IMR-90 (cell line): ENCODE measurements around the gene CTSS. TPM values are rescaled to one million over a fixed set of nuclear protein-coding genes. Genes with fewer than 3 reads are reported as not detected.

Experiments used
- ATAC-seq: fragments of 200-7000 bp; cut with Tn5 transposase; 2 replicates; pipeline ENCODE4 v1.9.1; 2020; ENCODE audit warnings: low read depth, mild to moderate bottlenecking, moderate library complexity
- BruUV-seq: library from RNA; stranded (reverse); fragments of 400-500 nt; replicated peaks from 2 replicates; lab custom pipeline; 2021; lab: Mats Ljungman, UMichigan
- CTCF ChIA-PET: fragments of 300-600 bp; formaldehyde crosslinking; extraction: SDS; loops from one replicate; lab custom pipeline; 2021; ENCODE audit warnings: antibody characterized with exemption; lab: Yijun Ruan, JAX
- POLR2A ChIA-PET: fragments of 300-600 bp; sonication (Branson Sonifier 250); formaldehyde crosslinking; loops from one replicate; lab custom pipeline; 2022; ENCODE audit warnings: antibody characterized with exemption; ENCODE audit not compliant: unreplicated experiment; lab: Charles Lee
- DNase-seq: peaks from one replicate; pipeline ENCODE4 v3.0.0; 2013
- H2AFZ ChIP-seq: replicated peaks from 2 replicates; pipeline ENCODE3; 2013; ENCODE audit warnings: low read length, mild to moderate bottlenecking; ENCODE audit not compliant: poor library complexity
- H2AK5ac ChIP-seq: 2 replicates; pipeline ENCODE4 v1.6.1; 2013; ENCODE audit warnings: low read depth, low read length, inconsistent platforms
- H2AK9ac ChIP-seq: replicated peaks from 2 replicates; pipeline ENCODE3; 2013; ENCODE audit warnings: mild to moderate bottlenecking, low read depth, low read length, moderate library complexity; ENCODE audit not compliant: poor library complexity
- H2BK120ac ChIP-seq: 2 replicates; pipeline ENCODE4 v1.6.1; 2013; ENCODE audit warnings: low read depth, low read length, inconsistent platforms
- H2BK15ac ChIP-seq: 3 replicates; pipeline ENCODE4 v1.6.1; 2013; ENCODE audit warnings: low read depth, low read length, inconsistent platforms
- H2BK20ac ChIP-seq: 2 replicates; pipeline ENCODE4 v1.6.1; 2013; ENCODE audit warnings: low read depth, mild to moderate bottlenecking, inconsistent platforms, low read length, moderate library complexity
- H2BK5ac ChIP-seq: 2 replicates; pipeline ENCODE4 v1.6.1; 2013; ENCODE audit warnings: mild to moderate bottlenecking, low read depth, low read length, inconsistent platforms; ENCODE audit not compliant: poor library complexity, severe bottlenecking
- H3K14ac ChIP-seq: replicated peaks from 2 replicates; pipeline ENCODE4 v1.6.1; 2013; ENCODE audit warnings: low read depth, low read length, inconsistent platforms
- H3K18ac ChIP-seq: 2 replicates; pipeline ENCODE4 v1.6.1; 2013; ENCODE audit warnings: low read depth, low read length, control low read depth
- H3K23ac ChIP-seq: 2 replicates; pipeline ENCODE4 v1.6.1; 2013; ENCODE audit warnings: low read depth, low read length, inconsistent platforms
- H3K27ac ChIP-seq: 2 replicates; pipeline ENCODE4 v1.5.1; 2013; ENCODE audit warnings: mild to moderate bottlenecking, control low read depth, low read length; ENCODE audit not compliant: insufficient read depth
- H3K27me3 ChIP-seq: 2 replicates; pipeline ENCODE4 v1.6.1; 2013; ENCODE audit warnings: low read length; ENCODE audit not compliant: control insufficient read depth, insufficient read depth
- H3K36me3 ChIP-seq: 2 replicates; pipeline ENCODE4 v1.6.1; 2013; ENCODE audit warnings: low read length, mixed read lengths; ENCODE audit not compliant: control insufficient read depth, insufficient read depth
- H3K4ac ChIP-seq: 2 replicates; pipeline ENCODE4 v1.6.1; 2013; ENCODE audit warnings: low read depth, low read length, inconsistent platforms
- H3K4me1 ChIP-seq: 2 replicates; pipeline ENCODE4 v1.6.1; 2013; ENCODE audit warnings: low read length, mixed read lengths; ENCODE audit not compliant: control insufficient read depth, insufficient read depth
- H3K4me2 ChIP-seq: 2 replicates; pipeline ENCODE4 v1.6.1; 2013; ENCODE audit warnings: low read depth, mild to moderate bottlenecking, control low read depth, low read length, moderate library complexity
- H3K4me3 ChIP-seq: 2 replicates; pipeline ENCODE4 v1.5.1; 2013; ENCODE audit warnings: low read depth, mild to moderate bottlenecking, control low read depth, low read length, moderate library complexity; ENCODE audit not compliant: insufficient read depth
- H3K56ac ChIP-seq: 2 replicates; pipeline ENCODE4 v1.6.1; 2013; ENCODE audit warnings: low read length, inconsistent platforms; ENCODE audit not compliant: insufficient read depth; ENCODE audit errors: extremely low read depth
- H3K79me1 ChIP-seq, 2 experiments: 2 replicates each; pipeline ENCODE4 v1.6.1; 2013; ENCODE audit warnings: low read length in 2 of 2, inconsistent platforms in 1 of 2, low read depth in 1 of 2
- H3K9ac ChIP-seq: 2 replicates; pipeline ENCODE4 v1.6.1; 2013; ENCODE audit warnings: low read depth, low read length, control low read depth
- H3K9me1 ChIP-seq: 2 replicates; pipeline ENCODE4 v1.6.1; 2013; ENCODE audit warnings: low read length, inconsistent platforms; ENCODE audit not compliant: insufficient read depth
- H3K9me3 ChIP-seq: 2 replicates; pipeline ENCODE4 v1.6.1; 2013; ENCODE audit warnings: low read length; ENCODE audit not compliant: control insufficient read depth, insufficient read depth
- H4K20me1 ChIP-seq: 2 replicates; pipeline ENCODE4 v1.6.1; 2013; ENCODE audit warnings: low read length, inconsistent platforms; ENCODE audit not compliant: insufficient read depth
- H4K5ac ChIP-seq: 2 replicates; pipeline ENCODE4 v1.6.1; 2013; ENCODE audit warnings: mild to moderate bottlenecking, low read depth, low read length, control low read depth
- H4K8ac ChIP-seq, 2 experiments: 2 replicates each; pipeline ENCODE4 v1.6.1; 2013; ENCODE audit warnings: low read depth in 2 of 2, low read length in 2 of 2, control low read depth in 1 of 2, inconsistent platforms in 1 of 2
- H4K91ac ChIP-seq: 2 replicates; pipeline ENCODE4 v1.6.1; 2013; ENCODE audit warnings: low read depth, low read length, inconsistent platforms; ENCODE audit not compliant: insufficient read depth
- BHLHE40 ChIP-seq: fragments of 150-350 bp; IDR thresholded peaks from 2 replicates; pipeline ENCODE4 v1.6.1; 2016; ENCODE audit warnings: mild to moderate bottlenecking, low read depth, low read length
- CEBPB ChIP-seq: IDR thresholded peaks from 2 replicates; pipeline ENCODE4 v1.6.1; 2012; ENCODE audit warnings: low read depth, low read length, improper control_type of control experiment
- CHD1 ChIP-seq: IDR thresholded peaks from 2 replicates; pipeline ENCODE4 v1.6.1; 2012; ENCODE audit warnings: low read depth, low read length, improper control_type of control experiment
- FOS ChIP-seq: fragments of 150-350 bp; IDR thresholded peaks from 2 replicates; pipeline ENCODE4 v1.6.1; 2016; ENCODE audit warnings: low read depth, low read length
- MAFK ChIP-seq: IDR thresholded peaks from 2 replicates; pipeline ENCODE4 v1.6.1; 2012; ENCODE audit warnings: low read depth, low read length, improper control_type of control experiment
- MAZ ChIP-seq: IDR thresholded peaks from 2 replicates; pipeline ENCODE4 v1.6.1; 2012; ENCODE audit warnings: low read depth, mild to moderate bottlenecking, low read length, improper control_type of control experiment, moderate library complexity, borderline replicate concordance
- MXI1 ChIP-seq: IDR thresholded peaks from 2 replicates; pipeline ENCODE4 v1.6.1; 2012; ENCODE audit warnings: low read depth, mild to moderate bottlenecking, low read length, moderate library complexity, borderline replicate concordance
- NFE2L2 ChIP-seq: fragments of 150-350 bp; IDR thresholded peaks from 2 replicates; pipeline ENCODE4 v1.6.1; 2016; ENCODE audit warnings: low read depth, mild to moderate bottlenecking, low read length
- POLR2A ChIP-seq: IDR thresholded peaks from 2 replicates; pipeline ENCODE4 v1.6.1; 2012; ENCODE audit warnings: mild to moderate bottlenecking, low read depth, low read length
- RAD21 ChIP-seq: IDR thresholded peaks from 2 replicates; pipeline ENCODE4 v1.6.1; 2012; ENCODE audit warnings: low read length, improper control_type of control experiment
- RCOR1 ChIP-seq: IDR thresholded peaks from 2 replicates; pipeline ENCODE4 v1.6.1; 2012; ENCODE audit warnings: mild to moderate bottlenecking, low read length, improper control_type of control experiment; ENCODE audit not compliant: insufficient replicate concordance
- RFX5 ChIP-seq: IDR thresholded peaks from 2 replicates; pipeline ENCODE4 v1.8.0; 2012; ENCODE audit warnings: low read depth, mild to moderate bottlenecking, low read length, moderate library complexity
- SMC3 ChIP-seq: fragments of 150-350 bp; IDR thresholded peaks from 2 replicates; pipeline ENCODE4 v1.6.1; 2016; ENCODE audit warnings: low read depth, mild to moderate bottlenecking, antibody characterized with exemption, low read length, moderate library complexity
- WGBS, 2 experiments: methylation state at CpG; one replicate each; pipeline versions ENCODE4 v1.1.5 to v1.1.7; 2013; ENCODE audit warnings: missing lambda C conversion rate in 2 of 2; ENCODE audit not compliant: insufficient read length in 1 of 2; ENCODE audit errors: extremely low coverage in 2 of 2; 5-methylcytosine and 5-hydroxymethylcytosine counted together
- dilution Hi-C: fragments of 300-500 bp; cut with HindIII; formaldehyde crosslinking; loops from one replicate; pipeline ENCODE4 v1.14.3; 2018; ENCODE audit warnings: low sequenced_read_pairs; ENCODE audit not compliant: unreplicated experiment
- in situ Hi-C: fragments of 300-500 bp; cut with MboI; formaldehyde crosslinking; loops from 3 replicates; pipeline ENCODE4 v1.14.3; 2019; ENCODE audit warnings: low sequenced_read_pairs, inconsistent platforms, mixed read lengths
- intact Hi-C: fragments of 100-400 bp; cut with micrococcal nuclease; formaldehyde crosslinking; loops from 2 replicates; pipeline ENCODE4 v1.10.0; 2022
- polyA plus RNA-seq, 3 experiments: library from polyadenylated mRNA; depleted of rRNA; stranded (reverse); fragments of >200 nt; gene quantifications; 2 replicates each; pipeline ENCODE4 v1.2.3, GENCODE V29; 2012; ENCODE audit warnings: low replicate concordance in 1 of 3
- total RNA-seq: library from RNA; depleted of rRNA; stranded (reverse); fragments of >200 nt; gene quantifications from 2 replicates; pipeline ENCODE4 v1.2.3, GENCODE V29; 2012
- TF ChIP-seq, protein P1 (sequence below): conservative IDR thresholded peaks from 2 replicates; pipeline ENCODE4 v1.5.1; 2012; ENCODE audit warnings: mild to moderate bottlenecking, low read depth, low read length, improper control_type of control experiment
- TF ChIP-seq, protein P2 (sequence below): fragments of 150-350 bp; IDR thresholded peaks from 2 replicates; pipeline ENCODE4 v1.6.1; 2016; ENCODE audit warnings: low read depth, mild to moderate bottlenecking, low read length, moderate library complexity, borderline replicate concordance
- TF ChIP-seq, protein P3 (sequence below): fragments of 150-350 bp; IDR thresholded peaks from 2 replicates; pipeline ENCODE4 v1.6.1; 2017; ENCODE audit warnings: mild to moderate bottlenecking, antibody characterized with exemption, low read length, low read depth

Gene CTSS
- total and polyA plus RNA-seq, 2 of the 4 experiments (the other 2 are of a cell fraction): 0.18 to 0.48 TPM

GRCh38 chr1:150686275-150686674 lies 79.3 kb downstream of the CTSS start:
- BruUV-seq: no TSS peak
- H2AK9ac ChIP-seq: no peak overlapping the region
- no peak overlapping the region for H3K23ac ChIP-seq
- H2BK20ac ChIP-seq: no peak overlapping the region
- H2BK15ac ChIP-seq: no peak overlapping the region
- H3K27me3 ChIP-seq: no peaks in the 10 kb centered on the region
- in situ Hi-C loops (no loop called here), intact Hi-C loops (no loop called here), dilution Hi-C loops (no loop called here)
- DNase-seq (no peak), ATAC-seq (no peak)
- no peak overlapping the region for H2AFZ ChIP-seq
- no peaks in the 10 kb centered on the region for H3K9me3 ChIP-seq
- no peak overlapping the region for H4K8ac ChIP-seq
- no peak overlapping the region for H3K4me2 ChIP-seq
- TF ChIP-seq FOS (no peak), MAFK (no peak), SMC3 (no peak), MXI1 (no peak), MAZ (no peak), RCOR1 (no peak), BHLHE40 (no peak), RFX5 (no peak), NFE2L2 (no peak), CHD1 (no peak), POLR2A (no peak), CEBPB (no peak), RAD21 (no peak)
- TF ChIP-seq, protein P1, sequence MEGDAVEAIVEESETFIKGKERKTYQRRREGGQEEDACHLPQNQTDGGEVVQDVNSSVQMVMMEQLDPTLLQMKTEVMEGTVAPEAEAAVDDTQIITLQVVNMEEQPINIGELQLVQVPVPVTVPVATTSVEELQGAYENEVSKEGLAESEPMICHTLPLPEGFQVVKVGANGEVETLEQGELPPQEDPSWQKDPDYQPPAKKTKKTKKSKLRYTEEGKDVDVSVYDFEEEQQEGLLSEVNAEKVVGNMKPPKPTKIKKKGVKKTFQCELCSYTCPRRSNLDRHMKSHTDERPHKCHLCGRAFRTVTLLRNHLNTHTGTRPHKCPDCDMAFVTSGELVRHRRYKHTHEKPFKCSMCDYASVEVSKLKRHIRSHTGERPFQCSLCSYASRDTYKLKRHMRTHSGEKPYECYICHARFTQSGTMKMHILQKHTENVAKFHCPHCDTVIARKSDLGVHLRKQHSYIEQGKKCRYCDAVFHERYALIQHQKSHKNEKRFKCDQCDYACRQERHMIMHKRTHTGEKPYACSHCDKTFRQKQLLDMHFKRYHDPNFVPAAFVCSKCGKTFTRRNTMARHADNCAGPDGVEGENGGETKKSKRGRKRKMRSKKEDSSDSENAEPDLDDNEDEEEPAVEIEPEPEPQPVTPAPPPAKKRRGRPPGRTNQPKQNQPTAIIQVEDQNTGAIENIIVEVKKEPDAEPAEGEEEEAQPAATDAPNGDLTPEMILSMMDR: no peak
- TF ChIP-seq, protein P2, sequence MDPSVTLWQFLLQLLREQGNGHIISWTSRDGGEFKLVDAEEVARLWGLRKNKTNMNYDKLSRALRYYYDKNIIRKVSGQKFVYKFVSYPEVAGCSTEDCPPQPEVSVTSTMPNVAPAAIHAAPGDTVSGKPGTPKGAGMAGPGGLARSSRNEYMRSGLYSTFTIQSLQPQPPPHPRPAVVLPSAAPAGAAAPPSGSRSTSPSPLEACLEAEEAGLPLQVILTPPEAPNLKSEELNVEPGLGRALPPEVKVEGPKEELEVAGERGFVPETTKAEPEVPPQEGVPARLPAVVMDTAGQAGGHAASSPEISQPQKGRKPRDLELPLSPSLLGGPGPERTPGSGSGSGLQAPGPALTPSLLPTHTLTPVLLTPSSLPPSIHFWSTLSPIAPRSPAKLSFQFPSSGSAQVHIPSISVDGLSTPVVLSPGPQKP: no peak
- TF ChIP-seq, protein P3, sequence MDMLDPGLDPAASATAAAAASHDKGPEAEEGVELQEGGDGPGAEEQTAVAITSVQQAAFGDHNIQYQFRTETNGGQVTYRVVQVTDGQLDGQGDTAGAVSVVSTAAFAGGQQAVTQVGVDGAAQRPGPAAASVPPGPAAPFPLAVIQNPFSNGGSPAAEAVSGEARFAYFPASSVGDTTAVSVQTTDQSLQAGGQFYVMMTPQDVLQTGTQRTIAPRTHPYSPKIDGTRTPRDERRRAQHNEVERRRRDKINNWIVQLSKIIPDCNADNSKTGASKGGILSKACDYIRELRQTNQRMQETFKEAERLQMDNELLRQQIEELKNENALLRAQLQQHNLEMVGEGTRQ: no peak
- ChIA-PET CTCF (interaction anchor here (0.6 kb wide), 1 partner anchor 23 kb away, joined by 5 read pairs; no protein-coding TSS in a partner anchor), POLR2A (no interaction called here)
- H3K27ac ChIP-seq: no peak overlapping the region
- H3K56ac ChIP-seq: no peak overlapping the region
- H2BK5ac ChIP-seq: no peak overlapping the region
- H3K14ac ChIP-seq: no peak overlapping the region
- H3K18ac ChIP-seq: no peak overlapping the region
- H3K36me3 ChIP-seq: peaks cover 8% of the 10 kb centered on the region; the same call in 1 of the 2 replicates
- no CpG with 5 or more reads among the region's 3 CpGs for WGBS, 2 experiments
- H3K9me1 ChIP-seq: peaks cover 3% of the 10 kb centered on the region; the same call in 1 of the 2 replicates
- no peaks in the 10 kb centered on the region for H4K20me1 ChIP-seq
- no peak overlapping the region for H3K4ac ChIP-seq
- no peaks in the 10 kb centered on the region for H3K4me1 ChIP-seq
- peaks cover 2 to 6% of the 10 kb centered on the region in 2 experiments; a peak in 2 of 4 replicates for H3K79me1 ChIP-seq
- H3K9ac ChIP-seq: no peak overlapping the region
- H3K4me3 ChIP-seq: no peak overlapping the region
- no peak overlapping the region for H2AK5ac ChIP-seq
- H2BK120ac ChIP-seq: no peak overlapping the region
- no peak overlapping the region for H4K91ac ChIP-seq
- no peak overlapping the region for H4K5ac ChIP-seq
